GM19438 (cell line): Measurements from ENCODE around the gene GABRB1.

ENCODE experiments used
- ATAC-seq: cut with Tn5 transposase; IDR thresholded peaks from one replicate; pipeline ENCODE4 v1.9.1; 2021; ENCODE audit warnings: low read depth; ENCODE audit not compliant: unreplicated experiment

GABRB1 gene

GRCh38 chr4:47451657-47452056 is 420.3 kb downstream of the GABRB1 start:
- no peak for ATAC-seq

GRCh38 chr4:47462799-47463234 is 431.4 kb downstream of the GABRB1 start:
- peak; percentile 24 for ATAC-seq

- ATAC-seq, result peak; percentile 90
These were observed 432.0 kb downstream of the GABRB1 start, which contains the start of gene COMMD8 for GRCh38 chr4:47463235-47463956. TSS of gene COMMD8 (minus strand) at chr4:47463702. CDS start at chr4:47463651, 51 bp downstream.

DNA sequence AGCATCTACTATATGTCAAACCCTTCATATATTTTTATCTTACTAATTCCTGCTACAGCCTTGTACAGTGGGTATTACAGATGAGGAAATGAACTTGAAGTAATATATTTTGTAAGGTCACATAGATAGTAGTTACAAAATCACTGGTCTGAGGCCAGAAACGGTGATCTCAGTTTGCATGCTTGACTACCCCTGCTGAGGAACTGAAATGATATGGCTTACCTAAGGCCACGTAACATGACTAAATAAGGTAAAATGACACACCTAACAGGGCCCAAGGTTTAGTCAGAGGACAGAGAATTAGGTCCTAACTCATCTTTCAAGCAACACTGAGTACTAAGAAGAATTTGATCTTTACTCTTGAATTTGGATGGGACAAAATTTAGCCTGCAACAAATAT is 433.6 kb downstream of the GABRB1 start:
- ATAC-seq, result peak; percentile 22

DNA sequence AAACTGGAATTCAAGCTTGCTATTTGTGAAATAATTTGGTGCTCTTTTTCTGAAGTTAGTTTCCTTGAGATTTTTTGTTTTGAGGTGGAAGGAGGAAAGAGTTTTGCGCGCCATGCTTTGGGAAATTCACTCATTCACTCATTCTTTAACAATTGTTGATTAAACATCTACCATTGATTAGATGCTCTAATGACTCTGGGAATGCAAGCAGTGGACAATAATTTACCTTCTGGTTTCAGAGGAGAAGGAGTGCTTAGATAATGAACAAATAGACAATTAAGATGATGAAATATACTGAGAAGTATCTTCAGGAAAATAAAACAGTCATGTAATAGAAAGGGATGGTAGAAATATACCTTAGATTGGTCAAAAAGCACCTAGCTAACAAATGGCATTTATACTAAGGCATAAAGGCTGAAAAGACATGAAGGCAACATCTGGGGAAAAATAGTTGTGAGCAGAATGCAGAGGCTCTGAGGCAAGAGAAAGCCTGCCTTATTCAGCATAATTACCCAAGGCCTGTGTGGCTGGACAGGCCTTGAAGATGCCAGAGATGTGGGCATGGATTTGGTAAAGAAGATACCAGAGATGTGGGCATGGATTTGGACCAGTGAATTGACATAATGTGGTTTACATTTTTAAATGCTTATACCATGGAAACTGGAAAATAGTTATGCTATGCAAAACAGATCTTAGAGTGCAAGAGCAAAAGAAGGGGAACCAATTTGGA is 434.9 kb downstream of the GABRB1 start:
- no peak for ATAC-seq

DNA sequence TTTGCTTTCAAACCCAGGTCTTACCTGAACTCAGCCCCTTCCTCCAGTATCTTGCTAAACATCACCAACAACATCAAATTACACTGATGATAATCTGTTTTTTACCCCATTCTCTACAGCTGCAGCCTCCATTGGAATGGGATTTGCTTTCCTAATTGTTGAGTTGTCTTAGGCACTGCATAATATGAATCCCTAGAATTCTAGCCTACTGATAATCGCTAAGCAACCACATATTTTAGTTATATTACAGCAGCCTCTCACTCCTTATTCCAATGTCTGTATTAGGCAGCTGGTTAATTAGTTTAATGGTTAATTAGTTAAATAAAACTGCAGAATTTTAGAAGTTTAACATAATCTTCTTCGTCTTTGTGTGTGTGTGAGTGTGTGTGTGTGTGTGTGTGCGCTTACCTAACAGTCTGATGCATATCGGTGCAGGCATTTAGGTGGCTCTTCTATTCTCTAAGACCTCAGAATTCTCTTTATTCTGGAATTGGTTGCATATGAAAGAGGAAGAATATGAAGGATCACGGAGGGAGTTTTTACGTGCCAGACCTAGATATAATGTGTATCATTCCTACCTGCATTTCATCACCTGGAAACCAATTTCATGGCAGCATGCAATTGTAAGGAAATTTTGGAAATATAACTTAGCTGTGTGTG is 437.5 kb downstream of the GABRB1 start:
- no peak for ATAC-seq

DNA sequence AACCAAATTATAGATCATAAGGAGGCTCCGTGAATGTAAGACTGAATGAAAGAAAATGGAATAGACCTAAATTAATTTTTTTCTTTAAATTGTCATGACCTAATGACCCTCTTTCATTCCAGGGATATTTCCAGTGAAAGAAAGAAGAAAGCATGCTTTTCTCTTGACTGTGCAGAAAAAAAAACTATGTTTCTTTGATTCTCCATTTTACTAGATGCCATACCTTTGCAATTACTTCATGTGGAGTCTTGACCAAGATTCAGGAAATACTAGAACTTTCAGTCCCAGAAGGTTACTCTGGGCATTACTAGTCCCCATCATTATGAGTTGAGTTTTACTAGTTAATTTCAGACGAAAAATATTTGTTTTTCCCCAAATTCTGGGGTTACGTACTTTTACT is 438.6 kb downstream of the GABRB1 start:
- ATAC-seq, result no peak

DNA sequence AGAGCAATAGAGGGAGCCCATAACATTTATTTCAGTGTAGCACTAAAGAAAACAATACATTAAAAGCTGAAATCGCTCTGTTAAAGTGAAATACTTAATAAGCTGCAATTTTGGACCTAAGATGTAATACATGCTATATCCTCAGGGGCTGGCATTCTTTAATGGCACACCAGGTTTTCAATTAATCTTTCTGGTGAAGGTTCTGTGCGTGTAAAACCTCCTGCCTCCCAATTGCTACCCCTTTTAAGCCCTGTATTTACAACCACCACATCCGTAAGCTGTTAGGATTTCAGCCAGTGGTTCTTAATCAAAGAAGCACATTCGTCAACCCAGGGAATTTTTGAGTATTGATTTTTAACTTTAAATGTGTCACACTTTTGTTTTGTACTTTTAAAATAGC is 439.7 kb downstream of the GABRB1 start:
- ATAC-seq, result no peak

DNA sequence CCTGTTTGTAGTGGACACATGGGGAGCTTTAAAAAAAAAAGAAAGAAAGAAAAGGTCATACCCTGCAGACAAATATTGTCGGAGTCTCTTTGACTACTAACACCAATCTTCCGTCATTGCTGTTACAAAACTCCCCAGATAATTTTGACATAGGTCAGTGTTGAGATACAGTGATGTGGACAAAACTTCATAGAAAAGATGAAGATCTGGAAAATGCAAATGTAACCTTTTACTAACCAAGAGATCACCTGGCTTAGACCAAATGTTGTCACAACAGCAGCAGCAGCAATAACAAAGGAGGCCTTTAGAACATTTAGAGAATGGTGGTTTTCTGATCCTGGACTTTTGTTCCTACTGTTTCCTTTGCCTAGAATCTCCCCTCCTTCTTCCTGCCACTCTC is 440.2 kb downstream of the GABRB1 start:
- ATAC-seq, result no peak

GRCh38 chr4:47473141-47473750 is 441.9 kb downstream of the GABRB1 start:
- no peak for ATAC-seq

DNA sequence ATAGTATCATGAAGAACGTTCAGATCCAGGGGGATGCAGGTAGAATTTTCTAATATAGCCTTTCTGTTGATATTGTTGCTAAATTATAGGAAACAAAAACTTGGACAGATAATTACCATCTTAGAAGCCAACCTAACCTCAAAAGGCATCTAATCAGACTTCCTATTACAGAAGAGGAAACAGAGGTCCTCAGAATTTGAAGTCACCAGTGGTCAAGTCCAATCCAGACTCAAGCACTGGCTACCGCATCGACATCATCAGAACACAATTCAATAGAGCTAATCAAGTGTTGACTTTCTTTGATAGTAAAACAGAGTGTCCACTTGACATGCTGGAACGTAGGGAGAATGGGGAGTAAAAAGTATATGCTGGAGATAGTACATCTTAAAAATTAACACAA is 443.4 kb downstream of the GABRB1 start:
- no peak for ATAC-seq

DNA sequence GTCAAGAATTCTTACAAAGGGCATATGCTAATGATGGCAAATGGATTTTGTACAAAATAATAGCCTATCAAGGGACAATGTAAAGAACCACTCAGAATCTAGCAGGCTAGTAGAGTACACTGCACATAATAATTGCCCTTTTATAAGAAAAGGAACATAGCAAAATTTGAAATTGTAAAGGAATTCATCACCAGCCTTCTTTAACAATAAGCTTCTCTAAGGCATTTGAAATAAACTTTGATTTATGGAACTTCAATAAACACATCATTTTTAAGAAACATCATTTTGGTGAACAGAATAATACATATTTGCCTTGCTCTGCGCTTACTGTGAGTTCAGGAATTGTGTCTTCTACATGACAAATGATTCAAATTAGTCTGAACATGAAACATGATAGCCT is 444.0 kb downstream of the GABRB1 start:
- ATAC-seq, result no peak
